WERI-Rb-1 (cell line): Measurements from ENCODE around the gene HTR5A.

Source experiments
- DNase-seq: peaks from one replicate; pipeline ENCODE4 v3.0.0-alpha.2; 2020
- H3K27ac ChIP-seq: fragments of 250-450 bp; sonication (Bioruptor Pico); 2 replicates; pipeline ENCODE4 v1.5.1; 2020; ENCODE audit warnings: mild to moderate bottlenecking, moderate library complexity
- H3K27me3 ChIP-seq: fragments of 250-450 bp; sonication (Bioruptor Pico); 2 replicates; pipeline ENCODE4 v1.5.1; 2021; ENCODE audit warnings: mild to moderate bottlenecking, low read depth, moderate library complexity; ENCODE audit not compliant: insufficient read depth, severe bottlenecking
- H3K36me3 ChIP-seq: fragments of 250-450 bp; sonication (Bioruptor Pico); 2 replicates; pipeline ENCODE4 v1.5.1; 2020; ENCODE audit warnings: mild to moderate bottlenecking, moderate library complexity
- H3K4me3 ChIP-seq: 2 replicates; pipeline ENCODE4 v1.5.1; 2011; ENCODE audit warnings: low read depth, mild to moderate bottlenecking, control low read depth, low read length
- H3K9me3 ChIP-seq: fragments of 250-450 bp; sonication (Bioruptor Pico); 2 replicates; pipeline ENCODE4 v1.5.1; 2021; ENCODE audit warnings: mild to moderate bottlenecking, moderate library complexity; ENCODE audit not compliant: severe bottlenecking
- TF ChIP-seq, protein P1 (sequence below): IDR thresholded peaks from 2 replicates; pipeline ENCODE4 v1.5.1; 2011; ENCODE audit warnings: low read depth, mild to moderate bottlenecking, control low read depth, inconsistent platforms, low read length

The HTR5A gene

DNA sequence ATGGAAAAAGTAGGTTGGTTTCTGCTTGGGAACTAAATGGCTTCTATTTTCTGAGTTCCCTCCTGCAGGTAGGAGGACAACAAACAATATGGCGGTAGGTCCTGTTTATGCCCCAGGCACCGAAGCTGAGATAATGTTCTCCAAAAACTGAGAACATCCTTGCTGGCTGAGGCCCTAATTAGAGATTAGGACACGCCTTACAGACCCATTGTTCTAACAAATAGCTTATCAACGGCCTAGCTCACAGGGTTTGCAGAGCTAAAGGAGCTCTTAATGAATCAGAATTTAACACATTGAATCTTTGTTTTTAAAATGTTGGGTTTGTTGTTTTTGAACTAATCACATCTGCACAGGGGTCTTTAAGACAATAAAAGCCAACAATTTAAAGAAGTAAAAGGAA, 37.0 kb downstream of the HTR5A start:
- no peak for DNase-seq
- Histone ChIP-seq H3K27ac (no peak overlapping the region), H3K9me3 (no peaks in the 10 kb centered on the region), H3K27me3 (no peaks in the 10 kb centered on the region), H3K36me3 (no peaks in the 10 kb centered on the region), H3K4me3 (no peak overlapping the region)
- TF ChIP-seq, protein P1, sequence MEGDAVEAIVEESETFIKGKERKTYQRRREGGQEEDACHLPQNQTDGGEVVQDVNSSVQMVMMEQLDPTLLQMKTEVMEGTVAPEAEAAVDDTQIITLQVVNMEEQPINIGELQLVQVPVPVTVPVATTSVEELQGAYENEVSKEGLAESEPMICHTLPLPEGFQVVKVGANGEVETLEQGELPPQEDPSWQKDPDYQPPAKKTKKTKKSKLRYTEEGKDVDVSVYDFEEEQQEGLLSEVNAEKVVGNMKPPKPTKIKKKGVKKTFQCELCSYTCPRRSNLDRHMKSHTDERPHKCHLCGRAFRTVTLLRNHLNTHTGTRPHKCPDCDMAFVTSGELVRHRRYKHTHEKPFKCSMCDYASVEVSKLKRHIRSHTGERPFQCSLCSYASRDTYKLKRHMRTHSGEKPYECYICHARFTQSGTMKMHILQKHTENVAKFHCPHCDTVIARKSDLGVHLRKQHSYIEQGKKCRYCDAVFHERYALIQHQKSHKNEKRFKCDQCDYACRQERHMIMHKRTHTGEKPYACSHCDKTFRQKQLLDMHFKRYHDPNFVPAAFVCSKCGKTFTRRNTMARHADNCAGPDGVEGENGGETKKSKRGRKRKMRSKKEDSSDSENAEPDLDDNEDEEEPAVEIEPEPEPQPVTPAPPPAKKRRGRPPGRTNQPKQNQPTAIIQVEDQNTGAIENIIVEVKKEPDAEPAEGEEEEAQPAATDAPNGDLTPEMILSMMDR, result no peak

GRCh38 chr7:155108144-155108901, 38.2 kb downstream of the HTR5A start:
- H3K9me3 ChIP-seq, result no peaks in the 10 kb centered on the region
- H3K36me3 ChIP-seq, result no peaks in the 10 kb centered on the region
- no peak overlapping the region for H3K4me3 ChIP-seq
- H3K27ac ChIP-seq, result no peak overlapping the region
- H3K27me3 ChIP-seq, result no peaks in the 10 kb centered on the region
- DNase-seq, result no peak
- TF ChIP-seq, protein P1, result no peak

GRCh38 chr7:155109121-155109520, 39.0 kb downstream of the HTR5A start:
- H3K9me3 ChIP-seq, result no peaks in the 10 kb centered on the region
- H3K27ac ChIP-seq, result no peak overlapping the region
- DNase-seq, result no peak
- H3K27me3 ChIP-seq, result no peaks in the 10 kb centered on the region
- TF ChIP-seq, protein P1, result no peak
- H3K36me3 ChIP-seq, result no peaks in the 10 kb centered on the region
- H3K4me3 ChIP-seq, result no peak overlapping the region

GRCh38 chr7:155115288-155115687, 45.2 kb downstream of the HTR5A start:
- TF ChIP-seq, protein P1, result no peak
- H3K27ac ChIP-seq, result no peak overlapping the region
- DNase-seq, result no peak
- no peaks in the 10 kb centered on the region for H3K27me3 ChIP-seq
- no peaks in the 10 kb centered on the region for H3K36me3 ChIP-seq
- H3K9me3 ChIP-seq, result peaks cover 6% of the 10 kb centered on the region
- H3K4me3 ChIP-seq, result no peak overlapping the region

DNA sequence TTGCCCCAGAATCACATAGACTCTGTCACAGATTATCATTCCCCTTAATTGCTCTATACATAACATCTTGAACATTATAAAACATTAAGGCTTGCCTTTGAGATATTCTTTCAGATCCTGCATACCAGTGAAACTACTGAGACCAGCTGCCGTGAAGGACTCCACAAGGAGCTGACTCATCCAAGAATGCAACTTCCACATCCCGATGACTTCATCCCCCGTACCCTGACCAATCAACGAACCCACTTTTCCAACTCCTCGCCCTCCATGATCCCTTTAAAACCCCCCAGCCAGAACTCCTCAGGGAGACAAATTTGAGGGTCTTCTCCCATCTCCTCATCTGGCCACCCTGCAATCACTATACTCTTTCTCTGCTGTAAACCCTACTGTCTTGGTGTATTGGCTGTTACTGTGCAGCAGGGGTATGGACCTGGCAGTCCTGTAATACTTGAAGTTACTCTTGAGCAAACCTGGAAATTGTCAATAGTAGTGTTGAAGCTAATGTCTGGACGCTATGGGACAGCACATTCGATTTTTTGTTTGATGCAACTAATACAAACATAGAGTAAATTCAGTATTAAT, 49.8 kb downstream of the HTR5A start:
- H3K27me3 ChIP-seq, result no peaks in the 10 kb centered on the region
- no peak overlapping the region for H3K4me3 ChIP-seq
- H3K9me3 ChIP-seq, result peaks cover 6% of the 10 kb centered on the region
- TF ChIP-seq, protein P1, result no peak
- H3K36me3 ChIP-seq, result no peaks in the 10 kb centered on the region
- no peak overlapping the region for H3K27ac ChIP-seq
- DNase-seq, result no peak
